NCI-H128 (cell line): ENCODE results near the gene SIM2.

ENCODE experiments used
- DNase-seq: peaks from one replicate; lab custom pipeline; 2025; ENCODE audit not compliant: unreplicated experiment; lab: John Stamatoyannopoulos, UW

SIM2 gene

DNA sequence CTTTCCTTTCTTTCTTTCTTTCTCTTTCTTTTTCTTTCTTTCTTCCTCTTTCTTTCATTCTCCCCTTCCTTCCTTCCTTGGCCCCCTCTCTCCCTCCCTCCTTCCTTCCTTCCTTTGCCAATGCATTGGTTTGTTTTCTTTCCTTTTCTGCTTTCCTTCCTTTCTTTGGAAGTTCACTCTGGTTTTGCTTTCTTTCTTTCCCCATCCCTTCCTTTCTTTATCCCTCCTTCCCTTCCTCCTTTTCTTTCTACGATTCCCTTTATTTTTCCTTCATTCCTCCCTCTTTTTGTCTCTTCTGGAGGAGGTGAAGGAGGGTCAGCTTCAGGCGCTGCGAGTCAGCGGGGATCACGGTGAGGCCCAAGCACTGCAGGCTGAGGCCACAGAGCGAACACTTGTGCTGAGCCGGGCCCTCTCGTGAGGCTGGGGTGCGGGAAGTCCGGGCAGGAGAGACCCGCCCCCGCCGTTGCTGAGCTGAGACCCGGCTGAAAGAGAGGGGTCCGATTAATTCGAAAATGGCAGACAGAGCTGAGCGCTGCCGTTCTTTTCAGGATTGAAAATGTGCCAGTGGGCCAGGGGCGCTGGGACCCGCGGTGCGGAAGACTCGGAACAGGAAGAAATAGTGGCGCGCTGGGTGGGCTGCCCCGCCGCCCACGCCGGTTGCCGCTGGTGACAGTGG lies 1.5 kb downstream of the SIM2 start:
- DNase-seq: no peak

GRCh38 chr21:36700971-36701755 lies 2.2 kb downstream of the SIM2 start:
- no peak for DNase-seq

DNA sequence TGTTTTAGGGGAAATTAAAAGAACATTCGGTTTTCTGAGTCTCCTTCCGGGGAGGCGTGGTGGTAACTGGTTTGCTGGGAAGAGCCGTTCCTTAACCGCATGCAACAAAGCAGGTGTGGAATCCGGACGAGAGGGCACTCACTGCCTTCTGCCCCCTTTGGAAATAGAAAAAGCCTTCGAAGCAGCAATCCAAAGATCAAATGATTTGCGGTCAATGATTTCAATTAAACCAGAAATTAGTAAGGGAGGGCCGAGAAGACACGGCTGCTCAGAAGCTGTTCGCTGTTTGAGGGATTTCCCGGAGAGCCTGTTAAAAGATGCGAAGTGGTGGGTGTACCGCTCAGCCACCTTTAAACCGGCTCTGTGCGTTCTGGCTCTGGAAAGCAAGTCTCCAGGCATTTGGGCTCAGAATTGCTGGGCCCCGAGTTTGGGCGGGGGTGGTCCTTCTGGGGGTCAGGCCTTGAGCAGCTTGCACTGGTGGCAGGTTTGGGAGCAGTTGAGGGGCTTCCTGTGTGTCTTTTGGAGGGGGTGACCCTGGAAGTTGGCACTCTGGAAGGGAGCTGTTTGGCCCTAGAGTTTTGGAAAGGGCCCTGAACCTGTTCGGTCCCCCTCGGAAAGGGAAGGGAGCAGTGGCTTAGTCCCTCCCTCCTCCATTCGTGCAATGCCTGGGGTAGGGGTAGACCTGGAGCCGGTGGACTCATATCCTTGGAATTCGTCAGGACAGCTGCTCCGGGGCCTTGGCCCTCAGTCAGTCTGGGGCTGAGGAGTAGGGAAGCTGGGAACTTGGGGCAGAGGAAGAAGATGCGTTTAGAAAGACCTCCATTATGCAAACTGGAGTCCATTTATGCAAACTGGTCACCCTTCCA lies 3.1 kb downstream of the SIM2 start:
- DNase-seq: no peak

GRCh38 chr21:36702622-36702968 lies 3.7 kb downstream of the SIM2 start:
- DNase-seq: no peak

GRCh38 chr21:36703123-36703522 lies 4.2 kb downstream of the SIM2 start:
- no peak for DNase-seq

- DNase-seq: no peak
These were observed 4.8 kb downstream of the SIM2 start for GRCh38 chr21:36703626-36704280.

- no peak for DNase-seq
These were observed 5.5 kb downstream of the SIM2 start for GRCh38 chr21:36704281-36704957.

GRCh38 chr21:36704958-36705678 lies 6.2 kb downstream of the SIM2 start:
- no peak for DNase-seq

DNA sequence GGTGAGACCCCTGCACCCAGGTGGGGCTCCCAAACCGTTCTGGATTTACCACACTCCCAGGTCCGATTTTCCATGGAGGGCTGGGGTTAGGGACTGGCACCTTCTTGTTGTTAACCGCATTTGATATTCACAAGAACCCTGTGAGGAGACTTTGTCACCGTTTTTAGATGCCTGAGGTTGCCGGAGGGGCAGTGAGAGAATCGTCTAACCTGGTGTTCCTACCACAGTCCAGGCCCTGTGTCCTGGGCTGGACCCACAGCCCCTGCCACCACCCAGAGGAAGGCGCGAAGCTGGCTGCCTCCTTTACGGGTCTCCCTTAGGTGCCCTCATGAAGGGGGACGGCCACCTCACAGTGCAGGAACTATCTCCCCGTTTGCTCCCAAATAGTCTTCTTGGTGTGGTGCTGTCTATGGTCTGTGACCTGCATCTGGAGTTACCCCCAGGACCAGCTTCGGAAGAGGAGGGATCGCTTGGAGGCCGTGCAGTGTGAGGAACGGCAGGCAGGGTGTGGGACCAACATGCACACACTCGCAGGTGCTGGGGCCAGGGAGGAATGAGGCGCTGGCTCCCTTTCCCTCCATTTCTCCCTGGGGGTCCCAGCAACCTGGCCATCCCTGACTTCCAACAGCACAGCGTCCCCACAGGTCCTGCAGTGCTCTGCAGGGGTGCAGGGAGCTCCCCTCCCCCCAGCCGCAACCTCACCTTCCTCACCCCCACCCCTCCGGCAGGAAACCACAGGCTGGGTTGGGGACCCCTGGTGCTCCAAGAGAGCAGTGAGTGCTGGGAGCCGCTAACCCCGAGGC lies 7.0 kb downstream of the SIM2 start:
- DNase-seq: no peak

DNA sequence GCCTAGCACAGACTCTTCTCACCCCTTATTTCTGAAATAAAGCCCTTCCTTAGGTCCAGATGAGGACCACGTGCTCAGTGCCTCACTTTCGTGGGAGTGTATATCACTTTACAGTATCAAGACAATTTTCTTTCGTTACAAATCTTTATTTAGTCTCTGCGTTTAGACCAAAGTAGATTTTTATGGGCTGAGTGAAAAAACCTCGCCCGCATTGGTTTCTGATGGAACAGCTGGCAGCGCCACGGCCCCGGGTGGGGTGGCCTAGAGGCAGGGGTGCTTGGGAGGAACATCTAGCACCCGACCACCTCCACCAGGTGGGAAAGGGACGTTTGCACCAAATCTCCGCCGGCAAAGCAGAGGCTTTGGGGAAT lies 7.6 kb downstream of the SIM2 start:
- DNase-seq: no peak

DNA sequence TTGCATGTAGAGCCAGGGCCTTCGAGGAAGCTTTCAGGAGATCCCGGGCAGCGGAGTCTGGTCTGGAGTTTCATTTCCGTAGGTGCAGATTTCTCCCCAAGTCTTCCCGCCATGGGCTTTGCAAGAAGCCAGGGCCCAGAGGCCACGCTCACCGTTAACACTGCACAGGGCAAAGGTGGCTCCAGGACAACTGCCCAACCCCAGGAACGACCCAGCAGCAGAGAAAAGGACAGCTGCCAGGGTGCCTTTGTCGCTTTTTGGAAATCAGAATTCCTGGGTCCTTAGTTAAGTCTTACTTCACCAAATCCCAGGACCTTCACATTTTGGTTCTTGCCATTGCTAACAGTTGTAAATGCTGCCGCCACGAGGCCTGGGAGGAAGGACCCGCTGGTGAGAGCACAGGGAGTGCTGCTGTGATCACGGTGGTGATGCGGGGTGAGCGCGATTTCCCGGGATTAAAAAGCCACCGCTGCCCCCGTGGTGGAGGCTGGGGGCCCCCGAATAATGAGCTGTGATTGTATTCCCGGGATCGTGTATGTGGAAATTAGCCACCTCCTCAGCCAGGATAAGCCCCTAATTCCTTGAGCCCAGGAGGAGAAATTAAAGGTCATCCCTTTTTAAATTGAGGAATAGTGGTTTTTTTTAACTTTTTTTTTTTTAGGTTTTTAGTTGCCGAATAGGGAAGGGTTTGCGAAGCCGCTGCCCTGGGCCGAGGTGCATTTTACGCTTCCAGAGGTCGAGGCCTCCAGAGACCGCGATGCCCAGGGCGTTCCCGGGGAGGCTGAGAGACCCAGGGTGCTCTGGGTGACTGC lies 8.2 kb downstream of the SIM2 start:
- no peak for DNase-seq

DNA sequence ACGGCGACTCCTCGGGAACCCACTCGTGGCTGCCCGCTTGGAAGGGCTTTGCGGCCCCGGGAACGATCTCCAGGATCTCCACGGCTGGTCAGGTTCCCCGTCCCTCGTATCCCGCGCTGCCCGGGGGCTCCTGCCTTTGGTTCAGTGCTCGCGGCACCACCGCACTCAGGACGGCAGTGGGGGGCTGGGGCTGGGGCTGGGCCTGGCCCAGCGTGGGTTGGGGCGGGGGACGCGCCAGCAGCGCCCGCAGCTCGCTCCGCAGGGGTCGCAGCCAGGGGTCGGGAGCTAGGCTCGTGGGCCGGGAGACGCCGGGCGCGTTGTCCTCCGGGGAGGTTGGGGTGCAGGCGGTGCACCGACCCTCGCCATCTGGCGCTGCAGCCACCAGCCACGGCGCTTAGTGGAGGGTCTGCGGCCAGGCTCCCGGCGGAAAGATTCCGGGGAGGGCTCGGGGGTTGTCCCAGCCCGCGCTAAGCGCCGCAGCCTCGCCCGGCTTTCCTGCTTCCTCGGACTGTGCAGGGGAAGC lies 8.9 kb downstream of the SIM2 start:
- DNase-seq: no peak

DNA sequence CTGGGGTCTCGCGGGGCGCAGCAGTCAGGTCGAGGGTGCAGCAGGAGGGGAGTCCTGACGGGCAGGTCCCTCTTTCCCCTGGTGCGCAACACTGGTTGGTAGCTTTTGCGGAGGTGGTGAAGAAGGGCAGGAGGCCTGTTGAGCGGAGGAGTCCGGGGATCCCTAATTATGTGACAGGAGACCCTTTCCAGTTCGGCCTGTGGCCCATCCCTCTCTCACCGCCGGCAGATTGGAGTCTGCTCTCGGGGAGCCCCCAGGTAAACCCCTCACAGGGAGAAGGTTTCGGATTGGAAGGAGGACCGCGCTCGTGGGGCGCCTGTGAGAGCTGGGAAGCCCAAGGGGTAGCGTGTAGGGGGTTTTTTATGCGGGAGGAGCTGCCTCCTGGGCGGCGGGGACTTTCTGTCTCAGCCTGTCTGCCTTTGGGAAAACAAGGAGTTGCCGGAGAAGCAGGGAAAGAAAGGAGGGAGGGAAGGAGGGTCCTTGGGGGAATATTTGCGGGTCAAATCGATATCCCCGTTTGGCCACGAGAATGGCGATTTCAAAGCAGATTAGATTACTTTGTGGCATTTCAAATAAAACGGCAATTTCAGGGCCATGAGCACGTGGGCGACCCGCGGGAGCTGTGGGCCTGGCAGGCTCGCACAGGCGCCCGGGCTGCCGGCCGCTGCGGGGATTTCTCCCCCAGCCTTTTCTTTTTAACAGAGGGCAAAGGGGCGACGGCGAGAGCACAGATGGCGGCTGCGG lies 9.5 kb downstream of the SIM2 start:
- DNase-seq: no peak

DNA sequence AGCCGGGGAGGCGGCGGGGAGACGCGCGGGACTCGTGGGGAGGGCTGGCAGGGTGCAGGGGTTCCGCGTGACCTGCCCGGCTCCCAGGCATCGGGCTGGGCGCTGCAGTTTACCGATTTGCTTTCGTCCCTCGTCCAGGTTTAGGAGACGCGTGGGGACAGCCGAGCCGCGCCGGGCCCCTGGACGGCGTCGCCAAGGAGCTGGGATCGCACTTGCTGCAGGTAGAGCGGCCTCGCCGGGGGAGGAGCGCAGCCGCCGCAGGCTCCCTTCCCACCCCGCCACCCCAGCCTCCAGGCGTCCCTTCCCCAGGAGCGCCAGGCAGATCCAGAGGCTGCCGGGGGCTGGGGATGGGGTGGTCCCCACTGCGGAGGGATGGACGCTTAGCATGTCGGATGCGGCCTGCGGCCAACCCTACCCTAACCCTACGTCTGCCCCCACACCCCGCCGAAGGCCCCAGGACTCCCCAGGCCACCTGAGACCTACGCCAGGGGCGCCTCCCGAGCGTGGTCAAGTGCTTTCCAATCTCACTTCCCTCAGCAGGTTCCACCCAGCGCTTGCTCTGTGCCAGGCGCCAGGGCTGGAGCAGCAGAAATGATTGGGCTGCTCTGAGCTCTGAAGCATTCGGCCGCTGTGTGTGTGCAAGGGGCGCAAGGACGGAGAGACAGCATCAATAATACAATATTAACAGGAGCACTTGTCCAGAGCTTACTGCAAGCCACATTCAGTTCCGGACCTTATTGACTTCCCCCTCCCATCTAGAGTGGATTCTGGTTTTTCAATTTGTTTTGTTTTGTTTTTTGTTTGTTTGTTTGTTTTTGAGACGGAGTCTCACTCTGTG lies 10.3 kb downstream of the SIM2 start:
- no peak for DNase-seq

DNA sequence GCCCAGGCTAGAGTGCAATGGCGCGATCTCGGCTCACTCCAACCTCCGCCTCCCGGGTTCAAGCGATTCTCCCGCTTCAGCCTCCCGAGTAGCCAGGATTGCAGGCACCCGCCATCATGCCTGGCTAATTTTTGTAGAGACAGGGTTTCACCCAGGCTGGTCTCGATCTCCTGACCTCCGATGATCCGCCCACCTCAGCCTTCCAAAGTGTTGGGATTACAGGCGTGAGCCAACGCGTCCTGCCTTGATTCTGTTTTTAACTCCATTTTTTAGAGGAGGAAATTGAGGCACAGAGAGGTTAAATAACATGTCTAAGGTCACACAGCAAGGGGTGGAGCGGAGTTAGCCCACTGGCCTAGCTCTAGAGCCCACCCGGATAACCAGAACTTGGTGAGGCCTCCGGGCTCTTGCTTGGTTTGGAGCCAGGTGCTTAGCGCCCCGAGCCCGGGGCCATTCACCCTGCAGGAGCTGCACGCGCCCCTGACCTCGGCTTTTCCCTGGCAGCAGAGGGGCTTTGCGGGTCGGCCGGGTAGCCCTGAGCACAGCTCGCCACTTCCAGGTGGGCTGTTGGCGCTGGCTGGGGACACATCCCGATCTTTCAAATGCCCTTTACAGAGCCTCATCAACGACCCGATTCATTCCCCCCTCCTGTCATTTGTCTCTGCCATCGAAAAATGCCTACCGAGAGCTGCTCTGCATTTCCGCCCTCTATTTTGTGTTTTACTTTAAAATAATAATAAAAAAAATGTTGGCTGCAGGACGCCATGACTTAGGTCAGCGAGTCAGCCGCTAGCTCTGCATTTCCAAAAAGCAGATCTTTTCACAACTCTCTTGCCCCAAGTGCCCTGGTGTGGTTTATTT lies 11.2 kb downstream of the SIM2 start:
- no peak for DNase-seq

DNA sequence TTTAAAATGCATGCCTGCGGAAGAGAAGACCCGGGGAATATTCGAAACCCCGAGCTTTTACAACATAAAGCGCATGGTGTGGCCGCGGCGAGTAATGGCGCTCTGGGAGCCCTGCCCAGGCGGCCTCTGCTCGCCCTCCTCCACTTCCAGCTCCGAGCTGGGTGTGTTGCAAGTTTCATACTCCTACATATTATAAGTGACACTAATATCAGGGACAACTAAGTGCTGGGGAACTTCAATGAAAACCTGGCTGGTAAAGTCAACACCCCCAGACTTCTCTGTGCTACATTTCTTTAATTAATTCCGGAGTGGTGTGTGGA lies 11.8 kb downstream of the SIM2 start:
- DNase-seq: no peak
